ENCODE results near the gene WFDC10B. TPM values are rescaled to one million over a fixed set of nuclear protein-coding genes. Genes with fewer than 3 reads are reported as not detected.
A peak's percentile ranks its signal among the peaks of the same experiment; 100 is the strongest.

Gene WFDC10B
- total and polyA plus RNA-seq, 10 of the 15 experiments (the other 5 are each of a cell fraction or from before 2014, with no cell fraction given) = not detected

- ChIA-PET CTCF (no interaction called here), SMC1A (ENCODE audit: uncharacterized antibody, unreplicated experiment) (no interaction called here), RAD21 (ENCODE audit: unreplicated experiment) (no interaction called here), POLR2A (no interaction called here)
- intact Hi-C loops (cut with micrococcal nuclease; ENCODE audit: unreplicated experiment) (no loop called here), in situ Hi-C loops (cut with MboI) (no loop called here)
- ATAC-seq (no peak), DNase-seq (ENCODE audit: low read depth, low spot score) (no peak), FAIRE-seq (no peak)
- Histone ChIP-seq H3K4me1 (ENCODE audit: control insufficient read depth, insufficient read depth, low read length) (peaks cover 17% of the 10 kb centered on the region), H3K9me3 (replicated peaks; ENCODE audit: control insufficient read depth, insufficient read depth, low read length) (no peaks in the 10 kb centered on the region; the same call in 2 of the 3 replicates), H3K79me2 (ENCODE audit: control insufficient read depth, insufficient read depth, low read length) (no peaks in the 10 kb centered on the region), H4K20me1 (ENCODE audit: control insufficient read depth, insufficient read depth) (no peaks in the 10 kb centered on the region), H3K4me3 (no peak within 1 kb of the TSS), H3K9ac (ENCODE audit: control insufficient read depth, insufficient read depth, low read length) (no peak within 1 kb of the TSS), H3K27me3 (replicated peaks in 1 of 2; ENCODE audit: control insufficient read depth in 2 of 2, insufficient read depth in 2 of 2, low read length in 1 of 2) (no peaks in the 10 kb centered on the region), H2AFZ (ENCODE audit: control insufficient read depth, low read depth, low read length) (peak within 1 kb of the TSS; percentile 15), H3K4me2 (ENCODE audit: control insufficient read depth, insufficient read depth) (peak within 1 kb of the TSS; percentile 77), H3K36me3 (ENCODE audit: control insufficient read depth in 2 of 2, insufficient read depth in 2 of 2, low read length in 1 of 2) (no peaks in the 10 kb centered on the region), H3K27ac (ENCODE audit: control insufficient read depth, insufficient read depth) (peak within 1 kb of the TSS; percentile 39; the same call in 1 of the 2 replicates)
- WGBS (ENCODE audit: insufficient coverage, insufficient replicate concordance, low lambda C conversion rate, missing lambda C conversion rate) = 63% methylated on average over 4 of the region's 4 CpGs
- no TSS peak for BruUV-seq (replicated peaks)
- TF ChIP-seq CBX5 (IDR thresholded peaks at IDR 0.05; ENCODE audit: low read depth) (no peak), ZNF622 (IDR thresholded peaks at IDR 0.05) (no peak), MXI1 (IDR thresholded peaks at IDR 0.05; ENCODE audit: low read depth, low read length) (no peak), EP300 (IDR thresholded peaks at IDR 0.05; ENCODE audit: borderline replicate concordance in 1 of 2, control insufficient read depth in 1 of 2, low read depth in 2 of 2, low read length in 2 of 2) (no peak), SMARCA5 (IDR thresholded peaks at IDR 0.05) (no peak), NBN (IDR thresholded peaks at IDR 0.05) (no peak), NFYA (IDR thresholded peaks at IDR 0.05; ENCODE audit: borderline replicate concordance, low read depth, low read length) (no peak), TARDBP (IDR thresholded peaks at IDR 0.05; ENCODE audit: borderline replicate concordance) (no peak), PAX8 (IDR thresholded peaks at IDR 0.05) (no peak), RB1 (IDR thresholded peaks at IDR 0.05; ENCODE audit: borderline replicate concordance) (no peak)
- TF ChIP-seq, protein P1, sequence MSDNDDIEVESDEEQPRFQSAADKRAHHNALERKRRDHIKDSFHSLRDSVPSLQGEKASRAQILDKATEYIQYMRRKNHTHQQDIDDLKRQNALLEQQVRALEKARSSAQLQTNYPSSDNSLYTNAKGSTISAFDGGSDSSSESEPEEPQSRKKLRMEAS (IDR thresholded peaks at IDR 0.05; ENCODE audit: low read depth, low read length) = no peak
These were observed 2.9 kb downstream of the WFDC10B start, which contains the start of gene WFDC13 for GRCh38 chr20:45701873-45702272. Gene WFDC13 (plus strand): TSS chr20:45702038. CDS start chr20:45702124, 86 bp downstream.

Measured in GM12878 (cell line).